Measurements from ENCODE around the gene FARS2.

DNA sequence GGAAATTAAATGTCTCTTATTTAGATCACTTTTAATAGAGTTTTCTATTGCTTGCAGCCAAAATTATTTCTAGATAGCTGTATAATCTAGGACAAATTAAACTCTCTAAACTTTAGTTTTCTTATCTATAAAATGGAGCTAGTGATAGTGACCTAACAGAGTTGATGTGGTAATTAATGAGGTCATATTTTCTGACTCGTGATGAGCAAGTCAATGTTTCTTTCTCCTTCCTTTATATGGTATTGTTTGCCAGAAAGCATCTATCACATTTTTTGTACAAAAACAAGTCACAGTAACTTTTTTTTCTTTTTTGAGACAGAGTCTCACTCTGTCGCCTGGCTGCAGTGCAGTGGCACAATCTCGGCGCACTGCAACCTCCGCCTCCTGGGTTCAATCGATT is 267.7 kb downstream of the FARS2 start:
- no peak for TF ChIP-seq POLR2A (IDR thresholded peaks at IDR 0.05)
- TF ChIP-seq, protein P1, sequence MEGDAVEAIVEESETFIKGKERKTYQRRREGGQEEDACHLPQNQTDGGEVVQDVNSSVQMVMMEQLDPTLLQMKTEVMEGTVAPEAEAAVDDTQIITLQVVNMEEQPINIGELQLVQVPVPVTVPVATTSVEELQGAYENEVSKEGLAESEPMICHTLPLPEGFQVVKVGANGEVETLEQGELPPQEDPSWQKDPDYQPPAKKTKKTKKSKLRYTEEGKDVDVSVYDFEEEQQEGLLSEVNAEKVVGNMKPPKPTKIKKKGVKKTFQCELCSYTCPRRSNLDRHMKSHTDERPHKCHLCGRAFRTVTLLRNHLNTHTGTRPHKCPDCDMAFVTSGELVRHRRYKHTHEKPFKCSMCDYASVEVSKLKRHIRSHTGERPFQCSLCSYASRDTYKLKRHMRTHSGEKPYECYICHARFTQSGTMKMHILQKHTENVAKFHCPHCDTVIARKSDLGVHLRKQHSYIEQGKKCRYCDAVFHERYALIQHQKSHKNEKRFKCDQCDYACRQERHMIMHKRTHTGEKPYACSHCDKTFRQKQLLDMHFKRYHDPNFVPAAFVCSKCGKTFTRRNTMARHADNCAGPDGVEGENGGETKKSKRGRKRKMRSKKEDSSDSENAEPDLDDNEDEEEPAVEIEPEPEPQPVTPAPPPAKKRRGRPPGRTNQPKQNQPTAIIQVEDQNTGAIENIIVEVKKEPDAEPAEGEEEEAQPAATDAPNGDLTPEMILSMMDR (IDR thresholded peaks at IDR 0.05): no peak

Measured in vagina (tissue), 2 donors.